ENCODE results near the gene EFCAB5.

- no peak for TF ChIP-seq POLR2A (IDR thresholded peaks at IDR 0.05; ENCODE audit: low read depth, low read length)
- no peak for TF ChIP-seq POLR2AphosphoS5 (IDR thresholded peaks at IDR 0.05; ENCODE audit: low read depth, low read length)
- TF ChIP-seq TAF1 (IDR thresholded peaks at IDR 0.05; ENCODE audit: low read depth, low read length), result no peak
Observed at GRCh38 chr17:30000001-30000754, 58.7 kb downstream of the EFCAB5 start.

Data from GM12891 (cell line).